Kidney glomerular epithelial cell (primary cell): ENCODE measurements around the gene PNPLA6.

Experiments
- DNase-seq: peaks from one replicate; lab custom pipeline; 2025; lab: John Stamatoyannopoulos, UW

PNPLA6 gene

GRCh38 chr19:7515645-7516151 is 19.8 kb upstream of the PNPLA6 start, which contains the start of gene ZNF358:
Gene ZNF358, plus strand, starts transcription at chr19:7516103. Its CDS starts 3,140 bp downstream, at chr19:7519243.
- peak; percentile 11 for DNase-seq

DNA sequence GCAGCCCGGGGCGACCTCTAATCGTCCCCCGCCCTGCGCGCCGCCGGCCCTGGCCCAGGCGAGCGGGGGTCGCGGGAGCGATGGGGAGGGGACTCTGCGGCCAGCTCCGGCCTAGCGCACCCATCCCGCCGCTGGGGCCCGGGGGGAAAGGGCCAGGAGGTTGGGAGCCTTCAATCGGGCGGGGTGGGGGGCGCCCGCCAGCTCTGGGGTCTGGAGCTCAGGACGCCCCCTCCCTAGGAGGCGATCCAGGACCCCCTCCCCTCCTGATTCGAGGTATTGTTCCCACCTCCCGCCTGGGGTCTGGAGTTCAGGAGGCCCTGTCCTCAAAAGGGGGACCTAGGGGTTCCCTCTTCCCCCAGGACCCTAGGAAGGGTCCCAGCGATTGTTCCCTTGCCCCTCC is 19.2 kb upstream of the PNPLA6 start:
- DNase-seq = no peak

- DNase-seq = no peak
Observed at GRCh38 chr19:7516878-7517277, 18.6 kb upstream of the PNPLA6 start.

- no peak for DNase-seq
Observed at GRCh38 chr19:7519361-7520130, 16.0 kb upstream of the PNPLA6 start.

GRCh38 chr19:7520131-7521051 is 15.1 kb upstream of the PNPLA6 start:
- DNase-seq = no peak

- DNase-seq = no peak
Observed at GRCh38 chr19:7521551-7522071, 13.9 kb upstream of the PNPLA6 start.

GRCh38 chr19:7522072-7522922 is 13.2 kb upstream of the PNPLA6 start, which contains the start of gene MCOLN1:
Gene MCOLN1, plus strand, starts transcription at chr19:7522624. Its CDS starts 127 bp downstream, at chr19:7522751.
- DNase-seq = peak; percentile 87

GRCh38 chr19:7522923-7523667 is 12.4 kb upstream of the PNPLA6 start:
- no peak for DNase-seq

- no peak for DNase-seq
Observed at GRCh38 chr19:7524523-7524922, 11.0 kb upstream of the PNPLA6 start.

GRCh38 chr19:7524992-7525739 is 10.4 kb upstream of the PNPLA6 start:
- no peak for DNase-seq

DNA sequence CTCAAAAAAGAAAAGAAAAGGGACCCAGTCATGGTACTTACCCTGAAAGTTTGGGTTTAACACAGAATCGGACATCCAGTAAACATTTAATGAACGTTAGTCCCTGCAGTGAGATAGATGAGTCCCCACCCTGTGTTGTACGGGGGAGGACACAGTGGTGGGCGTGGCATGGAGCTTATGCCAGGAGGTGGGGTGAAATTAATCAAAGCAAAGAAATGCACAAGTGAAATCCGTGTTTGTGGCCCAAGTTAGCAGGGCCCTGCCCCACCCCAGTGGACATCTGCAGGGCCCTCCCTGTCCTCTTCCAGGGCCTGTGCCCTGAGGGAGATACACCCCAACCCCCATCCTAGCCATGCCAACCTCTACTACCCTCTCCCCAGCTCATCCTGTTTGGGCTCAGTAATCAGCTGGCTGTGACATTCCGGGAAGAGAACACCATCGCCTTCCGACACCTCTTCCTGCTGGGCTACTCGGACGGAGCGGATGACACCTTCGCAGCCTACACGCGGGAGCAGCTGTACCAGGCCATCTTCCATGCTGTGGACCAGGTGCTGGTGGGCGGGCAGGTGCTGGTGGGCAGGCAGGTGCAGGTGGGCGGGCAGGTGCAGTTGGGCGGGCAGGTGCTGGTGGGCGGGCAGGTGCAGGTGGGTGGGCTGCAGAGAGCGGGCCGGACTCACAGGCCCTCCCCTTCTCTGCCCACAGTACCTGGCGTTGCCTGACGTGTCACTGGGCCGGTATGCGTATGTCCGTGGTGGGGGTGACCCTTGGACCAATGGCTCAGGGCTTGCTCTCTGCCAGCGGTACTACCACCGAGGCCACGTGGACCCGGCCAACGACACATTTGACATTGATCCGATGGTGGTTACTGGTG is 9.2 kb upstream of the PNPLA6 start:
- no peak for DNase-seq

DNA sequence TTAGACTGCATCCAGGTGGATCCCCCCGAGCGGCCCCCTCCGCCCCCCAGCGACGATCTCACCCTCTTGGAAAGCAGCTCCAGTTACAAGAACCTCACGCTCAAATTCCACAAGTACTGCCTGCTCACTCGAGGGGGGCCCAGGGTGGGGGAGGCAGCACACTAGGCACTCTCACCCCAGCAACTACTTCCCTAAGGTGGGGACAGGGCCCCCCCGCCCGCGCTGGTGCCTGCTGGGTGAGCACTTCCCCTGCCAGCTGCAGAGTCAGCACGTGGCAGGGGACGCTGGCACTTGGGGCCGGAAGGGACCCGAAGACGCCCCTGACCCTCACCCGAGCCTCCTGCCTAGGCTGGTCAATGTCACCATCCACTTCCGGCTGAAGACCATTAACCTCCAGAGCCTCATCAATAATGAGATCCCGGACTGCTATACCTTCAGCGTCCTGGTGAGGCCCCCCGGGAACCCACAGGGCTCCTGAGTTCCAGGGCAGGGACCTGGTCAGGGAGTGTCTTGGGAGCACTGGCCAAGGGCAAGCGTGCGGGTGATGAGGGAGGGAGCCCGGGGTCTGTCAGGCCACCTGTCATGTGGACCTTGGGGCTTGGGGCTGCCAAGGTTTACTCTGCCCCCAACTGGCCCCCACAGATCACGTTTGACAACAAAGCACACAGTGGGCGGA is 7.9 kb upstream of the PNPLA6 start:
- no peak for DNase-seq

- DNase-seq = no peak
Observed at GRCh38 chr19:7528192-7528519, 7.4 kb upstream of the PNPLA6 start.

- no peak for DNase-seq
Observed at GRCh38 chr19:7528522-7529245, 6.8 kb upstream of the PNPLA6 start.

DNA sequence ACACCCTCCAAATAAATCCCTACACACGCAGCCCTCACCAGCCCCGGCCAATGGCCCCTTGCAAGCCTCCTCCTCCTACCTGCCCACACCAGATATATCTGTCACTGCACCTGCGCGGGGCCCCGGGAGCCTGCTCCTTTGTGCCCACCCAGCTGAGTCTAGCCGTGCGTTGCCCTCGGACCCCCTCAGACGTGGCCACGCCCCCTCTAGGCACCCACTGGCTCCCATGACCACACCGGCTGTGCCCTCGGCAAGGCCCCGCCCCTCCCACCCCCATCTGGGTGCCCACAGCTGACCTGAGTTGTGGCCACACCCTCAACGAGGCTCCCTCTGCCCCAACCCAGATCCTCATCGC is 6.3 kb upstream of the PNPLA6 start:
- DNase-seq = no peak

GRCh38 chr19:7529610-7530490 is 5.7 kb upstream of the PNPLA6 start:
- DNase-seq = no peak

GRCh38 chr19:7533281-7533885 is 2.1 kb upstream of the PNPLA6 start:
- DNase-seq = no peak
